HG03442 (cell line): ENCODE results near the gene CMKLR1.

Experiments used
- ATAC-seq: cut with Tn5 transposase; IDR thresholded peaks from one replicate; pipeline ENCODE4 v1.9.1; 2021; ENCODE audit warnings: mild to moderate bottlenecking, moderate library complexity; ENCODE audit not compliant: unreplicated experiment

The CMKLR1 gene

DNA sequence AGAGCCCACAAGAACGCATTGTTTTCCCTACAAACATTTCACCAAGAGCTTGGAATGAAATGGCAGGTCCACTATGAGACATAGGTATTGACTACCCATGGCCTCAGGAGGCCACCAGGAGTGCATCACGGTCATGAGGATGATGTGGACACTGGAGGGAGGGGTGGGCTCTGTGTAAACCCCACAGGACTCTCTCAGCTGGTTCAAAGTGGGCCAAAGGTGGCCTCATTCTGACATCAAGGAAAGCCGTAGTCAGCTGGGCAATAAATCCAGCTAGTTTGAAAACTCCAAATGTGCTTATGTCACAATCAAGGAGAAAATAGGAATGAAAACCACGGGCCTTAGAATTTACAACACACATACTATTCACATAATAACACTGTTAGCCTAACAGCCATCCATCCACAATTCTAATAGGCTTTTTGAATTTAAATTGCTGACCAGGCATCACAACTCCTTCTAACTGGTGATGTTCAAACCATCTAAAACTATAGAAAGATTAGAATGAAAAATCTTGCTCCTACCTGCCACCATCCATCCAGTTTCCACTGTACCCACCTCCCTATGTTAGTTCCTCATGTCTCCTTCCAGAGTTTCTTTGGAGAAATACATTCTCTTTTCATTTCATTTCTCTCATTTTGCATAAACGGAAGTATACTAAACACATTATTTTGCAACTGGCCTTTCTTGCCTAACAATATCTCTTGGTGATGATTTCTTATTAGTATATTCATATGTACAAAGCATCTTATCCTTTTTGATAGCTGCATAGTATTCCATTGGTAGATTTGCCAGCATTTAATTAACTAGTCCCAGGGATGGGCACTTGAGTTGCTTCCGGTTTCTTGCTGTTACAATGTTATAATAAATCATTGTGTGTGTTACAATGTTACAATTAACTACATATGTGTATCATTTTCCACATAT is 21.5 kb downstream of the CMKLR1 start:
- ATAC-seq, result no peak

DNA sequence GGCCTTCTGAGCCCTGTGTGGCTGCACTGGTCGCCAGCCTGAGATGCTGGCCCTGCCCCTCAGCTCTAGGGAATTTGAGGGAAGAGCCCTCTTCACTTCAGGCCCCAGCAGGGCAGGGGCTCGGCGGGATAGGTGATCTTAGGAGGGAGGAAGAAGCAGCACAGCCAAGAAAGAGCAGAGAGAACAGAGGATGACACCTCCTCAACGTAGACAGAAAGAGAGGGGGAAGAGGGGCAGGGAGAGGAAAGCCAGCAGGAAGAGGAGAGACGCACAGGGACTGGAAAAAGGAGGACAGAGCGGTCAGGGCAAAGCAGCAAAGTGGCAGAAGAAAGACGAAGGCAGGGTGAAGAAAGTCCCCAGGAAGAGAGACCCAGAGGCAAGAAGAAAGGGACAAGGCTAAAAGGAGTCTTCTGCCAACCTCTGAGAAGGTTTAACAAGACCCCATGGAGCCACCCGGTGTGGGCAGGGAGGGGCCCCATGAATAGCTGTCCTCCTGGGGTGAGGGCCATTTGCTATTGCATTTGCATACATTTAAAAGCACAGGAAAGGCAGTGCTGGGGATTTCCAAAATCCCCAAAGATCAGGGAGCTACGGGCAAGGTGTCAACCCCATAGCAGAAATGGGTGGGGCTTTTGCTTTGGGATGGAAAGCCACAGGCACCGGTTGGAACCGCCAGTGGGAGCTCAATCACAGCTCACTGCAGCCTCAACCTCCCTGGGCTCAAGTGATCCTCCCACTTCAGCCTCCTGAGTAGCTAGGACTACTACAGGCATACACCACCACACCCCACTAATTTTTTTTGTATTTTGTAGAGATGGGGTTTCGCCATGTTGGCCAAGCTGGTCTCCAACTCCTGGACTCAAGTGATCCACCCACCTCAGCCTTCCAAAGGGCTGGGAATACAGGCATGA is 22.7 kb downstream of the CMKLR1 start:
- no peak for ATAC-seq

DNA sequence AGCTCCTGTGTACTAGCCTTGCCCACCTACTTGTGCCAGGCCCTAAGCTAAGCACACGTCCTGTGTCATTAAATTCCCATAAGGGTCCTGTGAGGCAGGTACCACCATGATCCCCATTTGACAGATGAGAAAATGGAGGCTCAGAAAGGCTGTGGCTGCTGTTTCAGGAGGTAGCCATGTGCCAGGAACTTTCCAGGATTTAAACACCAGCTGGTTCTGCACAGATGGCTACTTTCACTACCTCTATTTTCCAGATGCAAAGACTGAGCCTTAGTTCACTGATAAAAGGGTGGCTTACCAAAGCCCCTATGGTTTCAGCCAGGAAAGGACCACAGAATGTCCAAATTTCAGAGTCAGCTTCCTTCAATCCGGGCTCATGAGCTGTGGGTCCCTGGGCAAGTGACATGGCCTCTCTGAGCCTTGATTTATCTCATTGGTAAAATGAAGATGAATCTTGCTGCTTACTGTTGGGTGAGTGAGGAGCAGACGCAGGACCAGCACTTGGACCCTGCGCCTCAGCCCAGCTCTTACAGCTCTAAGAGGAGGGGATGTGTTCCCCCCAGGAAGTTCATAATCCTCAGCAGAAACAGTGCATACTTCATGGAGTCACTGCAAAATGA is 23.5 kb downstream of the CMKLR1 start:
- ATAC-seq, result no peak

DNA sequence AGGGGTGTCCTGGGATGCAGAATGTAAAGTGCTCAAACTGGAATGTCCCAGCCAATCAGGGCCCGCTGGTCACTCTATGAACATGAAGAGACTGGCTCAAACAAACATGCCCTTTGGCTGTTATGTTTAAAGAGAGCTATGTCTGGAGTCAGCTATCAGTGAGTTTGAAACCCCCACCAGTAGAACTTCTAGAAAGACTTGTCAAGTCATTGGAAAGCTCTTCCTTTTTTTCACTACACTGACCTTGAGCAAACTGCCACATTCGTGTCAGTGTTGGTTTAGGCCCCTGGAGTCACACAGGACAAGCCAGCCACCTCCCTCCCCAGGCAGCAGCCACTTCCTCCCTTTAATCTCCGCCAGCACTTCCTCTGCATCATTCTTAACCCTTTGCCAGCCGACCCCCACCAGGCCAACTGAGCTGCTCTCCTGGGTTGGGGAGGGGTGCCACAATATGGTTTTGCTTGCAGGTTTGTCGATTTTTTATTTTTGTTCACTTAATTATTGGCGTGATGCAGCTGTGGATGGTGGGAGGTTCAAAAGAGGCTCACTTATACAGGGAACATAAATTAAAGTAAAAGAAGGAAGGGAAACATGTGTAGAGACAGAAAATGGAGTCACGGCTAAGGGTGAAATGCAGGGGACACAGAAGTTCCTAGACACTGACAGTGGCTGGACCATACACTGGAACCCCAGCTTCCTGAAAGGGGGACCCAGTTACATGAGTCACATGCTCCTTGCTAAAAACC is 25.3 kb downstream of the CMKLR1 start:
- ATAC-seq, result no peak

DNA sequence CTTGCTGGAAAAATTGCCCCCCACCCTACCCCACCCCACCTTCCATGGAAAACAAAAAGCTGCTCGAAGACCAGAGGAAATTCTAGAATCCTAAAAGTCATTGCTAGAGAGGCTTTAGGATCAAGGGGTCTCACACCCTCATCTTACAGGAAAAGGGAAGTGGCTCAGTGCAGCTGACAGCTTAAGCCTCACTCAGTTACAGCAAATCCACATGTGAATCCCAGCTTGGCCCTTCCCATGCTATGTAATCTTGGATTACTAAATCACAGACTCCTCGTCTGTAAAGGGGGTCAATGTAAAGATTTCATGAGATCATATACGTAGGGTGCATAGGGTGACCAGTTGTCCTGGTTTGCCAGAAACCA is 25.9 kb downstream of the CMKLR1 start:
- no peak for ATAC-seq

DNA sequence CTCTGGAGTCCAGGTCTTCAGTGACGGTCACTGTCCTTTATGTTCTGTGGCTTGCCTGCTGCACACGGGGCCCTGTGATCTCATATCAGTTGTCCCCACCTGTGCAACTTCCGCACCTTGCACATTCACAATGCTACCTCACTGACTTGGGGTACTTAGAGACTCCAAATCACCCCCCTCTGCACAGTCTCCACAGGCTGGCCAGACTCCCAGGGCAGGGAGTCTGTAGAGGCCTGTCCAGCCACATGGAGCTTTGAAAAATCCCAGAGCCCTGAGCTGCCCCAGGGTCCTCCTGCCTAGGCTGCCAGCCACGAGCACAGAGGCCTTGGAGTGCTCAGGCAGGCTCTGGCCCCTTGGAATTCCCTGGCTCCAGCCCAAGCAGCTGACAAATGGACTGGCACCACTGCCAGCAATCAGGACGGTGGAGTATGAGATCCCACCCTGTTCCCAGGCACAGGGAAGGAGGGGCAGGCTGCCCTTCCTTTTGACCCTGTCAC is 26.4 kb downstream of the CMKLR1 start:
- ATAC-seq, result no peak

DNA sequence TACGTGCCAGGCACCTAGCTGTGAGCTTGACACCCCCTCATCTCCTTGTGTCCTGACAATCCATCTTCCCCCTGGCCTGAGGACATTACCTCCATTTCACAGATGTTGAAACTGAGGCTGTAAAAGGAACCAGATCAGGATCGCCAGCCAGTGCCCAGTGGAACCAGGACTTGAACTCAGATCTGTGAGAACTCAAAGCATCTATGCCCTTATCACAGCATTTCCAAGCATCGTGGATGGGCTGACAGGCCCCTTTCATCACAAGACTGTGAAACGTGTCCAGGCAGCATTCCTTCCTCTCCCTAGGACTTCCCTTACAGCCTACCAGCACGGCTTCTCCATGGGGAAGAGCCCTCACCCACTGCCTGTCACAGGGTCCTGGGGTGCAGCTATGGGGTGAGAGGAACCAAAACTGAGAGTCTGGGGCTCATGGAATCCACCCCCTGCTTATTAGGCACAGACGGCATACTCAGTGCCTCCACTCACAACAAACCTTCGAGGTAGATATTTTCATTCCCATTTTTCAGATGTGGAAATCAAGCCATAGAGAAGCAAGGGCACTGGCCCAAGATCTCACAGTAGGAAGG is 26.9 kb downstream of the CMKLR1 start:
- no peak for ATAC-seq

DNA sequence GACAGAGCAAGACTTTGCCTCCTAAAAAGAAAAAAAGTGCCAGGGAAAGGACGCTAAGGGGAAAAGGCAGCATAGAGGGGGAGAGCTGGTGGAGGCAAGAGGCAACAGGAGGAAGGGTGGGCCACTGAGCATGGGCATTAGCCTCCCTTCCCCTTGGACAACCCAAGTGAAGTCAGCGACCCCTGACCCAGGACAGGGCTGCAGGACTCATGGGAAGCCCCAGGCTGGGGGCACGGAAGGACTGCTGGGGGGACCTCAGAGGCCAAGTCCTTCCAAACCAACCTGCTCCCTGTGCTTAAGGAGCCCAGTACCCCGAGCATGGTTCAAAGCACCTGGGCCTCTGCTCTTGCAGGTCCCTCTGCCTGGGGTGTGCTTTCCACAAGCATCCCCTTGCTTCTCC is 27.5 kb downstream of the CMKLR1 start:
- no peak for ATAC-seq

DNA sequence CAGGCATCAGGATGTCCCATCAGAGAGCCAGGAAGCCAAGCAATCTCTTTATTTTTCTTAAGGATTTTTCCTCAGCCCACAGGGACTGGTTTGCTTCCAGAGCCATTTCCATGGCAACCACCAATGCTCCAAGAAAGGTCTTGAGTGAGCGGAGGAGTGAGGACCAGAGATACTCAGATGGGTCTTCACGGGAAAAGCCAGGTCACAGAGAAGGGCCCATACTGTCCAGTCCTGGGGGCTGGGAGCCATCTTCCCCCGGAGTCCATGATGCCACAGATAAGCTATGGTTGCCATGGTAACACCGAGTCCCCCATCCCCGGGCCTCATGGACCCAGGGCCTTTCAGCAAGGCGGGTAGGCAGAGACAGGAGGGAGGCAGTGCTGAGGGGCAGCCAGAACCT is 28.6 kb downstream of the CMKLR1 start:
- ATAC-seq, result no peak

DNA sequence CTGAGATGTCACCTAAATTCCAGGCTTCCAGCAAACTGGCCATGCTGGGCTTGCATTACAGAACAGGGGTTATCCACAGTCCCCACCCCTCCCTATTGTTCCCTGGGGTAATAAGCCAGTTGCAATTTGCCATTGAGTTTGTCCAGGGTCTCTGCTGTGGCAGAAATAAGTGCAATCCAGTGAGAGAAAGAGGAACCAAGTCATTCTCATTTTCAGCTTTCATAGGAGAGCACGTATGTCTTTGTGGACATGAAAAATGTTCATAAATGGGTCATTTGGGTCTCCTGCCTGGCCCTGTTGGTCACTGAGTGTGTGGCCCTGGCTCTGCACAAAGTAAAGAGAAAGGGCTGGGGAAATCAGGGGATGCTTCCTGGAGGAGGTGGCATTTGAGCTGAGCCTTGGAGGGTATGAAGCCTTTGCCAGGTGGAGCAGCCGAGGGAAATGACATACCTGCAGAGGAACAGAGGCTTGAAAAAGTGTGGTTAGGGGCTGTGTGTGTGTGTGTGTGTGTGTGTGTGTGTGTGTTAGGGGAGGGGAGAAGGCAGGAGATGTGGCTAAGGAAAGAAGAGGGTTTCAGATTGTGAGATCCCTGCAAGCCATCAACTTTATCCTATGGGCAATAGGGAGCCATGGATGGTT is 29.3 kb downstream of the CMKLR1 start:
- no peak for ATAC-seq

DNA sequence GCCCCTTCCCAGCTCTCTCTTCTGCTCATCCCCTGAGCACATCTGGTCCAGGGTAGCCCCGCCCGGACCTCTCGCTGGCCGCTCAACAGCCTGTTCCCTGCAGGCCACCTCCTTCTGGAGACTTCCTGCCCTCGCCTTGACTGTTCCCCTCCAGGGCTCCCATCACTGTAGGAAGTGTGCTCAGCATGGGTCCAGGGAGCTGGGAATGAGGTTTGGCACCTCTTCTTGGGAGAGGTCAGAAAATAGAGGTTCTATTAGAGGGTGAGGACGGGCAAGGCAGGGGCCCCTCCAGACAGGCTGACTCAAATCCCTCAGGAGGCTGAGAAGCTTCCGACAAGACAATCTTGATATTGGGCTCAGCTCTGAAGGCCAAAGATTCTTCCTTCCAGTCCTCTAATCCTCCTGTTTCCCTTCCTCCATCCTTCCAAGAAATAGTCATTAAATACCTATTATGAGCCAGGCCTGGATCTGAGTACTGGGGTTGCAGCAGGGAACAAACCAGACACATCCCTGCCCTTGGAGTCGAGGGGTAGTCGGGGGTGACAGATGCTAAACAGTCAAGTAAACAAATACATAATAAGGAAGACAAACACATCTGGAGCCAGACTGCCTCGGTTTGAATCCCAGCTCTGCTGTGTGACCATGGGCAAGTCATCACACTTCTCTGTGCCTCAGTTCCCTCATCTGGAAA is 30.6 kb downstream of the CMKLR1 start:
- no peak for ATAC-seq

DNA sequence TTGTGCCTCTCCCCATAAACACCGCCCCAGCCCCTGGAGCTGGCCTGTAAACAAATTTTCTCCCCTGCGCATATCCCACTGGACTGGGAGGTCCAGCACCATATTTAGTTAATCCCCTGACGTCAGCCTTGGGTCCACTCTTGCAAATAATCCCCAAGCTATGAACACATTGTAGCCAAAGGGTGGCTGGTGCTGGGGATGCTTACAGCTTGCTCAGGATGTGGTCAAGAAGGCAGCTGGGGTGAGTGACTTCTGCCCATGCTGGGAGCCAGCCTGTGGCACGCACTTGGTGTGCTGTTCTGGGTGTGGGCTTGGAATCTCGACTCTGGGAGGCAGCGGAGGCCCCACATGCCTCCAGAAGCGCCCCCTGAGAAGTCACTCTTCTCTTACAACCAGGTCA is 32.1 kb downstream of the CMKLR1 start:
- no peak for ATAC-seq

DNA sequence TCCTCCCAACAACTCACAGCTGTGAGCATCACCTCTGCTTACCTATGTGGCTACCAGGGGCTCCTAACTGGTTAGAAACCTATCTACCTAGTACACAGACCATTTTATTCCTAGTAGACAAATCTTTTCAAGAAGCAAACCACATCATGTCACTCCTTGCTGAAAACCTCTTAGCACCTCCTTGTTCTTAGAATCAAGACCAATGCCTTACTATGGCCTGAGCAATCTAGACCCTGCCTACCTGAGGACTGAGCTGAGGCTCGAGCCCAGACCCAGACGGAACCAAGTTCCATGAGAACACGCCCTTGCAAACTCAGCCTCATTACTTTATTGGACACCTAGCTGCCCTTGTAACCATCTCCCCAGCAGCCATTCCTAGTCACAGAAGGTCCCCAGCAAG is 32.6 kb downstream of the CMKLR1 start:
- ATAC-seq, result no peak

DNA sequence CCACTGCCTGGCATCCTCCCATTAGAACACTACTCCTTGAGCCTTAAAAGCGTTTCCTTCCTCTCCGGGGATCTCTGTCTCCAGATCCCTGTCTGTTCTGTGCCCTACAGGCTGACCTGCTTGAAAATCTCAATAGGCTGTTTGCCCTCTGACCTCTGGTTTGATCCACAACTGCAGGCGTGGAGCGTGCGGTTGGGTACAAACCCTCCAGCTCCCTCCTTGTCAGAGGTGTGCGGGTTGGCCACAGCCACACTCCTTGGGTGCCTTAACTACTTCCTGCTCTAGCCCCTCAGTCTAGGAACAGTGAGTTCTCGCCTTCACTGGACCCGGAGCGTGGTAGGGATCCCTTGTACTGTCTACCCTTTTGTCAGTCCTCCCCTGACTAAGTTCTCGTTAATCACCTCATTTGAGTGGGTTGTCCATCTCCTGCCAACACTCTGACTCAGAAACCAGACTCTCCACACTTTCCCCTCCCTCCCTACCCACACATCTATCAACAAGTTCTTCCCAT is 33.1 kb downstream of the CMKLR1 start:
- ATAC-seq, result no peak

DNA sequence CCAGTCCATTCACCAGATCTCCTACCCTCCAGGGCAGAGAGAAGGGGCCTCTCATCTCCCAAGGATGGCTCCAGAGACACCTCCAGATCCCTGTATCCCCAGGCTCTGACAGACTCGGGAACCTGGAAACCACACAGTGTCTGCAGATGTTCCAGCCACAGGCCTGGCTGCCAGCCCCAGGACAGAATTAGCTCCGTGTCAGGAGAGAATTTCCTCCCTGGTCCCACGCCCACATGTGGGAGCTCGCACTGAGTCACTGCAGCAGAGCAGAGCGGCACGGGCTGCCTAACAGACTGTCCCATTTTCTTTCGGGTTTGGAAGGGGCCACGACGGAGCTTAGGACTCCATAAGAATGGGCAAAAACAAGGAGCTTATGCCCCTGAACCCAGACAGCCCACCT is 33.6 kb downstream of the CMKLR1 start:
- no peak for ATAC-seq

DNA sequence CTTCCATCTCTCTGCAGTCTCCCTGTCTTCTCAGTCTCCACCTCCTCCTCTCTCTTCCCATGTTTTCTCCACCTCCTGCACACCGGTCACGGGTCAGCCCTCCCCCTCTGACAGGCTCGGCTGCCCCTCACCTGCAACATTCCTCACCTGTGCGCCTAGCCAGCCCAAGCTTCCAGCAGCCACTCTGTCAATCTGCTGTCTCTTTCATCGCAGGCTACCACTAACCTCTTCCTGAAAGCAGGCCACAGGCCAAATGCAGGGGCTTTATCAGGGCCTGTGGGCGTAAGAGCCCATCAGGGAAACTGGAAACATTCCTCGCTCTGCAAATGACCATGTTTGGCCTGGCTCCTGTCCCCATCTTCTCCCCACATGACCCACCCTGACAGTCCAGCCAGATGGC is 34.5 kb downstream of the CMKLR1 start:
- no peak for ATAC-seq

DNA sequence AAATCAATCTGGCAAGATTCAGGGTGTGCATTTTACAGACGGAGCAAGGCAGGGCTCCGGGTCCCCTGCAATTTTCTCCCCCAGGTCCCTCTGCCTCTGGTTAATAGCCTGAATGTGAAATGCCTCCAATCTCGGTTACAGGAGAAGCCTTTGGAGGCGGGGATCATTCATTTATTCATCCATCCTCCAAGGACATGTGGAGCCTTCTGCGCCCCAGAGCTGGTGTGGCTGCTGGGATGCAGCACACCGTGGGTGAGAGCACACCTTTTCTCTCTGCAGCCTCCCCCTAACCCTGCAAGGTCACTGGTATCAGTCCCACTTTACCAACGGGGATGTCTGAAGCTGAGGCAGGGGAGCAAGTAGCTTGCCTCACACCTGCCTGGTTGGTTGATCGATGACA is 35.4 kb downstream of the CMKLR1 start:
- ATAC-seq, result no peak

DNA sequence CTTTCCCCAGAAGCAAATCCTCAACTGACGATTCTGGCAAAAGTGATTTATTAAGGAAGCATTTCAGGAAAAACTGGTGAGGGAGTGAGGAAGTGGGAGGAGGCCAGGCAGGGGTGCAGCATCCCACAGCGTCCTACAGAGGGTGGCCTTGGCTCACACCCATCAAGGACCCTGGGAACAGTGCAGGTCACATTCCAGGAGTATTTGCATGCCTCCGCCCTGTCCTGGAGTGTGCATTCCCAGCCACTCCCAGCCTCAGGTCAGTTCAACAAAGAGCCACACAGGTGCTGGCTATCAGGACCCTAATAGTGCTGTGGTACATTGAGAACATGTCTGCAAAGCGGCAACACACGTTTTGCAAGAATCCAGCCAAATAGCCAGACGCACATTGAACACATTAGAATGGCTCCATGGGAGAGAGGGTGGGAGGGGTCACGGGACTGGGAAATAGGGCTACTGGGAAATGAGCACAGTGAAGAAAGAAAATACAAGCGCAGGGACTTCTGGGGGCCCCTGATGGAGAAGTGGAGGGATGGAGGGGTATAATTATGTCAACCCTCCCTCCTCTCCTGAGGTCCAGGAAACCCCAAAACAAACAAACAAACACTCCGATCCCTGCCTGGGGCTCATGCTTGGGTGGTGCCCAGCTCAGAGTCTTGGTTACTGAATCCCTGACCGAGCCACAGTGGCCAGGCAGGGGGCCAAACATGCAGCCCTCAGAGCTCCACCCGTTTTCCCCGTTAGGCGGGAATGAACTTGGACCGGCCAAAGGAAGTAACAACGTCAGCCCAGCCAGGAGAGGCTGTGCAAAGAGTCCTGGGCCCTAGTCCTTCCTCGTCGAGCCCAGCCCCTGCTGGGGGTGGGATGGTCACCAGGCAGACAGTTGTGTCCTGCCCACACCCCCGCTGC is 36.5 kb downstream of the CMKLR1 start:
- no peak for ATAC-seq
